Measurements from ENCODE around the gene OR2AP1.
"Not testable (repeated sequence)": the region's sequence is repeated elsewhere in the genome, so short reads cannot be mapped to it uniquely, and the experiment has no call there.

Gene OR2AP1

DNA sequence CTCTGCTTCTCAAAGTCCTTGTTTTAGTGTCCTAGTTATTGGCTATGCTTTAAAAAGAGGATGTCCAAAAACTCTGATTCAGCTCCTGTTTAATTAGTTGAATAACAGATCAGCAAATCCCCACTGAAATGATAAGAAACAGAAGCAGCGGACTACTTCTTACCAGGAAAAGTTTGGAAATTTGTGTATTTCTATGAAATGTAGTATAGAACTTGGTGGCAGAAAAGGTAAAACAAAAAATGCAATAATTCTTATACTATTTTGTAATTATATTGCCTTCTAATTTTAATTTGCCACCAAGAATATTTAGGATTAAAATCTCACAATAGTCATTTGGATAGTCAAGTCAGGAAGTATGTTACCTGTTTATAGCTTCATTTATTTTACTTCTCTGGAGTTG is at the start of gene OR2AP1:
TSS of gene OR2AP1 (plus strand) at position 301 of the 400 bp plus-strand sequence. CDS start 1,947 bp downstream, outside the sequence.
- no peak for DNase-seq

DNA sequence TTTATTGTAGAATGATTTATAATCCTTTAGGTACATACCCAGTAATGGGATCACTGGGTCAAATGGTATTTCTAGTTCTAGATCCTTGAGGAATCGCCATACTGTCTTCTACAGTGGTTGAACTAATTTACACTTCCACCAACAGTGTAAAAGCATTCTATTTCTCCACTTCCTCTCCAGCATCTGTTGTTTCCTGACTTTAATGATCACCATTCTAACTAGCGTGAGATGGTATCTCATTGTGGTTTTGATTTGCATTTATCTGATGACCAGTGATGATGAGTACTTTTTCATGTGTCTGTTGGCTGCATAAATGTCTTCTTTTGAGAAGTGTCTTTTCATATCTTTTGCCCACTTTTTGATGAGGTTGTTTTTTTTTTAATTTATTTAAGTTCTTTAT is 24.0 kb upstream of the OR2AP1 start:
- not testable (repeated sequence) for DNase-seq

- DNase-seq: no peak
Observed at GRCh38 chr12:55548756-55549155, 23.5 kb upstream of the OR2AP1 start.

GRCh38 chr12:55549302-55549701 is 23.0 kb upstream of the OR2AP1 start, which contains the start of gene OR6C4:
OR6C4 (plus strand) TSS chr12:55549602; CDS start chr12:55551227, 1,625 bp downstream.
- DNase-seq: no peak

- no peak for DNase-seq
Observed at GRCh38 chr12:55554296-55554695, 18.0 kb upstream of the OR2AP1 start.

DNA sequence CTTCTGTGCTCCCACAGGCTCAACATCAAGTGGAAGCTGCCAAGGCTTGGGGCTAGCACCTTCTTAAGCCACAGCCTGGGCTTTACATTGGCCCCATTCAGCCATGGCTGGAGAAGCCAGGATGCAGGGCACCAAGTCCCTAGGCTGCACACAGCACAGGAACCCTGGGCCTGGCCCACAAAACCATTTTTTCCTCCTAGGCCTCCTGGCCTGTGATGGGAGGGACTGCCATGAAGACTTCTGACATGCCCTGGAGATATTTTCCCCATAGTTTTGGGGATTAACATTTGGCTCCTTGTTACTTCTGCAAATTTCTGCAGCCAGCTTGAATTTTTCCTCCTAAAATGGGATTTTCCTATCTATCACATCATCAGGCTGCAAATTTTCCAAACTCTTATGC is 2.2 kb upstream of the OR2AP1 start:
- DNase-seq: not testable (repeated sequence)

DNA sequence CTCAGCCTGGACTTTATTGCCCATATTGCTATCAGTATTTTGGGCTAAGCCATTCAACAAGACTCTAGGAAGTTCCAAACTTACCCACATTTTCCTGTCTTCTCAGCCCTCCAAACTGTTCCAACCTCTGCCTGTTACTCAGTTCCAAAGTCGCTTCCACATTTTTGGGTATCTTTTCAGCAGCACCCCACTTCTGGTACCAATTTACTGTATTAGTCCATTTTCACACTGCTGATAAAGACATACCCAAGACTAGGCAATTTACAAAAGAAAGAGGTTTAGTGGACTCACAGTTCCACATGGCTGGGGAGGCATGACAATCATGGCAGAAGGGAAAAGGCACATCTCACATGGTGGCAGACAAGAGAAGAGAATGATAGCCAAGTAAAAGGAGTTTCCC is 1.6 kb upstream of the OR2AP1 start:
- not testable (repeated sequence) for DNase-seq

GRCh38 chr12:55582066-55582465 is 9.8 kb downstream of the OR2AP1 start:
- DNase-seq: no peak

DNA sequence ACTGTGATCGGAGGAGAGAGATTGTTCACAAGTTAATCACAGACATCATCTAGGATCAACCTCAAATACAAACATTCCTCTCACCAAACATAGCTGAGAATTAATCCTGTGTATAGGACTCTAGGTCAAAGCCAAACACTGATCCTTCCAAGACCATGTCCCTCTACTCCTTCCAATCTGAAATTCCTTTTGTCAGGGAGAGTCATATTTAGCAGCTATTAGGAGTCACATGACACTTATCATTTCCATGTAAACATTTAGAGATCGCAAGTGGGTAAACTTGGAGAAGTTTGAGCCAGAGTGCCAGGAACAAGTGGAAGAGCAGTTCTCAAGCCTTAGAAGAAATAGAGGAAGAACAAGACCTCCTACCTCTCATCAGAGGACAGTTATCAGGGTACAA is 13.5 kb downstream of the OR2AP1 start:
- DNase-seq: no peak

DNA sequence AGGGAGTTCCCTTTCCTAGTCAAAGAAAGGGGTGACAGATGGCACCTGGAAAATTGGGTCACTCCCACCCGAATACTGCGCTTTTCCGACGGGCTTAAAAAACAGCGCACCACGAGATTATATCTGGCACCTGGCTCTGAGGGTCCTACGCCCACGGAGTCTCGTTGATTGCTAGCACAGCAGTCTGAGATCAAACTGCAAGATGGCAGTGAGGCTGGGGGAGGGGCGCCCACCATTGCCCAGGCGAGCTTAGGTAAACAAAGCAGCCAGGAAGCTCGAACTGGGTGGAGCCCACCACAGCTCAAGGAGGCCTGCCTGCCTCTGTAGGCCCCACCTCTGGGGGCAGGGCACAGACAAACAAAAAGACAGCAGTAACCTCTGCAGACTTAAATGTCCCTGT is 17.9 kb downstream of the OR2AP1 start:
- DNase-seq: not testable (repeated sequence)

GRCh38 chr12:55607821-55608594 is 35.7 kb downstream of the OR2AP1 start:
- DNase-seq: no peak

- no peak for DNase-seq
Observed at GRCh38 chr12:55610598-55610997, 38.3 kb downstream of the OR2AP1 start.

DNA sequence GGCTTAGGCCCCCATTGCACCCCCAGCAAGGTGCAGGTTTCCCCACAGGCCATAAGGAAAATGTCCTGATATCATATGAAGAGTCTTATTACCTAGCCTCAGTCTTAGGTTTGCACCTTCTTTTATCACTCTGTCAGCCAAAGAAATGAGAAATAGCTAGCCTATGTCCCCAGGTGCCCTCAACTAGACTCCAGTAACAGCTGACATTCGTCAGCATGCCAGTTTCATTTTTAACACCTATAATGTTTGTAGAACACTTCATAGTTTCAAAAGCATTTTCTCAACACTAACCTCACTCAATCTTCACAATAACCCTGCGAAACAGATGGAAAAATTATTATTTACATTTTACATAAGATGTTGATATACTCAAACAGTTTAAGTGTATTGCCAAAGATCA is 40.4 kb downstream of the OR2AP1 start:
- no peak for DNase-seq

GRCh38 chr12:55614764-55615163 is 42.5 kb downstream of the OR2AP1 start:
- no peak for DNase-seq

DNA sequence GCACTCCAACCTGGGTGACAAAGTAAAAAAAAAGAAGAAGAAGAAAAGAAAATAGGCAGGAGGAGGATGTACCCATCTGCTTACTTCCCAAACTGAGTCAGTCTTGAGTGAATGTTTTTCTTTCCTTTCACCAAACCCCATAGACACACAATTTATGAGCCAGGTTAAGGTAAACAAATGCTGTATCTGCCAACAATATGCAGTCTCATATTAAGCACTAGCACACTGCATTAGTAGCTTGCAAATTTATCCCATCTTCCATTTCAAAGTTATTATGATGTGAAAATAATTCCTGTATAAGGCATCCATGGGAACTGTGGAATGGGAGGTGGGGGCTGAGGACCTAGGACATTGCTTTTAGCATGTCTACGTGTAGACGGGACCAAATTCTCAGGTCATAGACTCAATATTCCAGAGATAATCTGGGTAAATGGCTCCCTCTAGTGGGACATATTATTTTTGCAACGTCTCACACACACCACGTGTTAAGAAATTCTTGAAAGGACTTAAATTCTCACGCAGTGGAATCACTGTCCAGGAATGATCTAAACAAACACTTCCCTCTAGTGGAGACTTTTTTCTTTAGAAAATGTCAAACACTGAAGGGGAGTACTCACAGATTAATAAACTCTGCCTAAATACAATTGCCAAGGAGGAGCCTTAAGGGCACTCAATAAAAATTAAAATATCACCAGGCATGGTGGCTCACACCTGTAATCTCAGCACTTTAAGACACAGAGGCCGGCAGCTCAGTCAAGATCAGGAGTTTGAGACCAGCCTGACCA is 47.3 kb downstream of the OR2AP1 start:
- DNase-seq: no peak

GRCh38 chr12:55624056-55624455 is 51.8 kb downstream of the OR2AP1 start:
- no peak for DNase-seq

All from activated CD4-positive, CD25-positive, alpha-beta regulatory T cell treated with anti-CD3 and anti-CD28 coated beads, Interleukin-2, amount 50 U/mL, for 72 hours (primary cell).